GM12878 (cell line): ENCODE measurements around the gene HSFX2. TPM values are rescaled to one million over a fixed set of nuclear protein-coding genes. Genes with fewer than 3 reads are reported as not detected.

ENCODE experiments used
- polyA plus RNA-seq, 11 experiments: library from polyadenylated mRNA; depleted of rRNA in 4 of 11; unstranded in 6 of 11; stranded (reverse) in 5 of 11; fragments of >200 nt; fragmentation: Nextera tagmentation in 4 of 11; fragmentation: Illumina TruSeq in 1 of 11; extraction: Ambion mirVana in 4 of 11; extraction: Trizol in 1 of 11; gene quantifications; 1 replicate in 1 of 11; 2 replicates in 10 of 11; pipeline versions ENCODE4 v1.2.1 to v1.2.3, GENCODE V29; 2011 to 2016; ENCODE audit warnings: inconsistent platforms in 2 of 11, missing spikeins in 2 of 11, low read depth in 1 of 11
- total RNA-seq, 4 experiments: library from RNA; depleted of rRNA in 3 of 4; stranded (reverse); fragments of >200 nt in 3 of 4; fragmentation: Illumina TruSeq in 1 of 4; extraction: Trizol in 1 of 4; gene quantifications; 2 replicates each; pipeline versions ENCODE4 v1.2.1 to v1.2.3, GENCODE V29; 2013 to 2021

The HSFX2 gene
- total and polyA plus RNA-seq, 10 of the 15 experiments (the other 5 are each of a cell fraction or from before 2014, with no cell fraction given), result 0.07 to 0.18 (median 0.14) TPM; not detected in 7

Other genes starting within 250 kb of the HSFX2 start
Only the 7 nearest of the 8 such genes appear.
- gene IDS, start 90.0 kb downstream of the HSFX2 start, total RNA-seq (2014; rRNA removed), result 48.2 and 51.2 TPM in 2 replicates
- 23.8 and 26.8 TPM in 2 replicates for gene IDS, start 90.0 kb downstream of the HSFX2 start, total RNA-seq (2014; rRNA removed; fragmentation: Illumina TruSeq; extraction: Trizol)
- gene IDS, start 90.0 kb downstream of the HSFX2 start, total RNA-seq (2021), result 51.3 and 52.2 TPM in 2 replicates
- gene IDS, start 90.0 kb downstream of the HSFX2 start, polyA plus RNA-seq (2011; rRNA removed), result 59.3 and 79.1 TPM in 2 replicates
- gene IDS, start 90.0 kb downstream of the HSFX2 start, polyA plus RNA-seq (2014; fragmentation: Illumina TruSeq; extraction: Trizol), result 53.1 and 63.4 TPM in 2 replicates
- gene IDS, start 90.0 kb downstream of the HSFX2 start, polyA plus RNA-seq (2014; fragmentation: Nextera tagmentation; extraction: Ambion mirVana), result 1 to 10 TPM; 6.1 to 9.6 TPM
- gene IDS, start 90.0 kb downstream of the HSFX2 start, polyA plus RNA-seq (2014; rRNA removed), result 47.2 and 52.4 TPM in 2 replicates
- 10 to 100 TPM; 62.4 to 66.6 TPM for gene IDS, start 90.0 kb downstream of the HSFX2 start, polyA plus RNA-seq (2016; fragmentation: Nextera tagmentation; extraction: Ambion mirVana)
- 20.4 and 20.7 TPM in 2 replicates for gene EOLA1, start 54.3 kb downstream of the HSFX2 start, total RNA-seq (2014; rRNA removed)
- gene EOLA1, start 54.3 kb downstream of the HSFX2 start, total RNA-seq (2014; rRNA removed; fragmentation: Illumina TruSeq; extraction: Trizol), result 22.0 and 24.6 TPM in 2 replicates
- gene EOLA1, start 54.3 kb downstream of the HSFX2 start, total RNA-seq (2021), result 27.1 and 28.6 TPM in 2 replicates
- 42.3 and 42.8 TPM in 2 replicates for gene EOLA1, start 54.3 kb downstream of the HSFX2 start, polyA plus RNA-seq (2011; rRNA removed)
- gene EOLA1, start 54.3 kb downstream of the HSFX2 start, polyA plus RNA-seq (2014; fragmentation: Illumina TruSeq; extraction: Trizol), result 21.4 and 23.8 TPM in 2 replicates
- 10 to 100 TPM in 1 of 2 experiments, 1 to 10 TPM in 1; 9.2 to 17.6 TPM for gene EOLA1, start 54.3 kb downstream of the HSFX2 start, polyA plus RNA-seq (2014; fragmentation: Nextera tagmentation; extraction: Ambion mirVana)
- gene EOLA1, start 54.3 kb downstream of the HSFX2 start, polyA plus RNA-seq (2014; rRNA removed), result 24.7 and 27.1 TPM in 2 replicates
- gene EOLA1, start 54.3 kb downstream of the HSFX2 start, polyA plus RNA-seq (2016; fragmentation: Nextera tagmentation; extraction: Ambion mirVana), result 10 to 100 TPM; 26.5 to 26.6 TPM
- 0.40 TPM in 1 of 2 replicates, not detected in the other for gene HSFX3, start 45.4 kb downstream of the HSFX2 start, total RNA-seq (2014; rRNA removed)
- not detected in 2 replicates for gene HSFX3, start 45.4 kb downstream of the HSFX2 start, total RNA-seq (2014; rRNA removed; fragmentation: Illumina TruSeq; extraction: Trizol)
- gene HSFX3, start 45.4 kb downstream of the HSFX2 start, total RNA-seq (2021), result not detected in 2 replicates
- gene HSFX3, start 45.4 kb downstream of the HSFX2 start, polyA plus RNA-seq (2011; rRNA removed), result 0.05 TPM in 1 of 2 replicates, not detected in the other
- gene HSFX3, start 45.4 kb downstream of the HSFX2 start, polyA plus RNA-seq (2014; fragmentation: Illumina TruSeq; extraction: Trizol), result 0.29 TPM in 1 of 2 replicates, not detected in the other
- under 1 TPM in 1 of 2 experiments, not detected in 1; 0.29 TPM for gene HSFX3, start 45.4 kb downstream of the HSFX2 start, polyA plus RNA-seq (2014; fragmentation: Nextera tagmentation; extraction: Ambion mirVana)
- 0.26 TPM in 1 of 2 replicates, not detected in the other for gene HSFX3, start 45.4 kb downstream of the HSFX2 start, polyA plus RNA-seq (2014; rRNA removed)
- gene HSFX3, start 45.4 kb downstream of the HSFX2 start, polyA plus RNA-seq (2016; fragmentation: Nextera tagmentation; extraction: Ambion mirVana), result not detected
- not detected in 2 replicates for gene MAGEA9B, start 7.9 kb downstream of the HSFX2 start, total RNA-seq (2014; rRNA removed)
- gene MAGEA9B, start 7.9 kb downstream of the HSFX2 start, total RNA-seq (2014; rRNA removed; fragmentation: Illumina TruSeq; extraction: Trizol), result not detected in 2 replicates
- not detected in 2 replicates for gene MAGEA9B, start 7.9 kb downstream of the HSFX2 start, total RNA-seq (2021)
- 0.06 and 0.08 TPM in 2 replicates for gene MAGEA9B, start 7.9 kb downstream of the HSFX2 start, polyA plus RNA-seq (2011; rRNA removed)
- not detected in 2 replicates for gene MAGEA9B, start 7.9 kb downstream of the HSFX2 start, polyA plus RNA-seq (2014; fragmentation: Illumina TruSeq; extraction: Trizol)
- not detected for gene MAGEA9B, start 7.9 kb downstream of the HSFX2 start, polyA plus RNA-seq (2014; fragmentation: Nextera tagmentation; extraction: Ambion mirVana)
- gene MAGEA9B, start 7.9 kb downstream of the HSFX2 start, polyA plus RNA-seq (2014; rRNA removed), result not detected in 2 replicates
- gene MAGEA9B, start 7.9 kb downstream of the HSFX2 start, polyA plus RNA-seq (2016; fragmentation: Nextera tagmentation; extraction: Ambion mirVana), result not detected
- 11.9 and 12.5 TPM in 2 replicates for gene TMEM185A, start 36.5 kb upstream of the HSFX2 start, total RNA-seq (2014; rRNA removed)
- gene TMEM185A, start 36.5 kb upstream of the HSFX2 start, total RNA-seq (2014; rRNA removed; fragmentation: Illumina TruSeq; extraction: Trizol), result 9.6 and 11.0 TPM in 2 replicates
- gene TMEM185A, start 36.5 kb upstream of the HSFX2 start, total RNA-seq (2021), result 13.0 and 15.0 TPM in 2 replicates
- gene TMEM185A, start 36.5 kb upstream of the HSFX2 start, polyA plus RNA-seq (2011; rRNA removed), result 24.5 and 25.1 TPM in 2 replicates
- 11.2 and 11.5 TPM in 2 replicates for gene TMEM185A, start 36.5 kb upstream of the HSFX2 start, polyA plus RNA-seq (2014; fragmentation: Illumina TruSeq; extraction: Trizol)
- gene TMEM185A, start 36.5 kb upstream of the HSFX2 start, polyA plus RNA-seq (2014; fragmentation: Nextera tagmentation; extraction: Ambion mirVana), result 1 to 10 TPM; 2.4 to 3.9 TPM
- gene TMEM185A, start 36.5 kb upstream of the HSFX2 start, polyA plus RNA-seq (2014; rRNA removed), result 11.6 and 11.9 TPM in 2 replicates
- gene TMEM185A, start 36.5 kb upstream of the HSFX2 start, polyA plus RNA-seq (2016; fragmentation: Nextera tagmentation; extraction: Ambion mirVana), result 10 to 100 TPM; 16.8 to 19.1 TPM
- not detected in 2 replicates for gene MAGEA11, start 116.7 kb upstream of the HSFX2 start, total RNA-seq (2014; rRNA removed)
- not detected in 2 replicates for gene MAGEA11, start 116.7 kb upstream of the HSFX2 start, total RNA-seq (2014; rRNA removed; fragmentation: Illumina TruSeq; extraction: Trizol)
- gene MAGEA11, start 116.7 kb upstream of the HSFX2 start, total RNA-seq (2021), result not detected in 2 replicates
- gene MAGEA11, start 116.7 kb upstream of the HSFX2 start, polyA plus RNA-seq (2011; rRNA removed), result not detected in 2 replicates
- not detected in 2 replicates for gene MAGEA11, start 116.7 kb upstream of the HSFX2 start, polyA plus RNA-seq (2014; fragmentation: Illumina TruSeq; extraction: Trizol)
- gene MAGEA11, start 116.7 kb upstream of the HSFX2 start, polyA plus RNA-seq (2014; fragmentation: Nextera tagmentation; extraction: Ambion mirVana), result under 1 TPM in 1 of 2 experiments, not detected in 1; 0.07 TPM
- gene MAGEA11, start 116.7 kb upstream of the HSFX2 start, polyA plus RNA-seq (2014; rRNA removed), result not detected in 2 replicates
- not detected for gene MAGEA11, start 116.7 kb upstream of the HSFX2 start, polyA plus RNA-seq (2016; fragmentation: Nextera tagmentation; extraction: Ambion mirVana)
- 0.16 and 0.34 TPM in 2 replicates for gene HSFX1, start 178.8 kb upstream of the HSFX2 start, total RNA-seq (2014; rRNA removed)
- gene HSFX1, start 178.8 kb upstream of the HSFX2 start, total RNA-seq (2014; rRNA removed; fragmentation: Illumina TruSeq; extraction: Trizol), result 0.09 and 0.14 TPM in 2 replicates
- gene HSFX1, start 178.8 kb upstream of the HSFX2 start, total RNA-seq (2021), result 0.35 and 0.56 TPM in 2 replicates
- 0.15 and 0.16 TPM in 2 replicates for gene HSFX1, start 178.8 kb upstream of the HSFX2 start, polyA plus RNA-seq (2011; rRNA removed)
- gene HSFX1, start 178.8 kb upstream of the HSFX2 start, polyA plus RNA-seq (2014; fragmentation: Illumina TruSeq; extraction: Trizol), result 0.10 TPM in 1 of 2 replicates, not detected in the other
- not detected for gene HSFX1, start 178.8 kb upstream of the HSFX2 start, polyA plus RNA-seq (2014; fragmentation: Nextera tagmentation; extraction: Ambion mirVana)
- 0.06 and 0.25 TPM in 2 replicates for gene HSFX1, start 178.8 kb upstream of the HSFX2 start, polyA plus RNA-seq (2014; rRNA removed)
- under 1 TPM in 1 of 2 experiments, not detected in 1; 0.09 TPM for gene HSFX1, start 178.8 kb upstream of the HSFX2 start, polyA plus RNA-seq (2016; fragmentation: Nextera tagmentation; extraction: Ambion mirVana)